Stomach smooth muscle (tissue), 2 donors: Measurements from ENCODE around the gene SLC12A7.
A peak's percentile ranks its signal among the peaks of the same experiment; 100 is the strongest.

ENCODE experiments used
- H3K27ac ChIP-seq: one replicate; pipeline ENCODE4 v1.7.0; 2013; ENCODE audit warnings: mild to moderate bottlenecking, low read length, inconsistent platforms
- H3K27me3 ChIP-seq, 2 donors: one replicate each; pipeline ENCODE4 v1.7.0; 2013; ENCODE audit warnings: low read length in 2 of 2; ENCODE audit not compliant: insufficient read depth in 2 of 2, control insufficient read depth in 1 of 2
- H3K36me3 ChIP-seq, 2 donors: one replicate each; pipeline ENCODE4 v1.7.0; 2013; ENCODE audit warnings: low read length in 2 of 2; ENCODE audit not compliant: control insufficient read depth in 2 of 2, insufficient read depth in 2 of 2
- H3K4me1 ChIP-seq: one replicate; pipeline ENCODE4 v1.7.0; 2013; ENCODE audit warnings: low read length; ENCODE audit not compliant: control insufficient read depth, insufficient read depth
- H3K4me3 ChIP-seq, 2 donors: one replicate each; pipeline ENCODE4 v1.7.0; 2013; ENCODE audit warnings: low read length in 2 of 2
- H3K9ac ChIP-seq, 2 donors: one replicate each; pipeline ENCODE4 v1.7.0; 2013; ENCODE audit warnings: low read length in 2 of 2, mild to moderate bottlenecking in 1 of 2
- H3K9me3 ChIP-seq, 2 donors: one replicate each; pipeline ENCODE4 v1.7.0; 2013; ENCODE audit warnings: low read length in 2 of 2; ENCODE audit not compliant: control insufficient read depth in 2 of 2
- donor health status: healthy.
- donor health status: Pancreatic carcinoma.

The SLC12A7 gene

GRCh38 chr5:1007681-1008450 is 104.0 kb downstream of the SLC12A7 start:
- H3K4me1 ChIP-seq, result peaks cover 34% of the 10 kb centered on the region
- H3K36me3 ChIP-seq, result no peaks in the 10 kb centered on the region
- H3K27me3 ChIP-seq, result peaks cover 19 to 38% of the 10 kb centered on the region in 2 donors
- H3K27ac ChIP-seq, result no peak overlapping the region
- no peak overlapping the region for H3K4me3 ChIP-seq
- no peaks in the 10 kb centered on the region for H3K9me3 ChIP-seq
- H3K9ac ChIP-seq, result no peak overlapping the region

GRCh38 chr5:1007221-1007680 is 104.6 kb downstream of the SLC12A7 start:
- Histone ChIP-seq H3K36me3 (no peaks in the 10 kb centered on the region), H3K9me3 (no peaks in the 10 kb centered on the region), H3K4me3 (no peak overlapping the region), H3K9ac (no peak overlapping the region), H3K4me1 (peaks cover 34% of the 10 kb centered on the region), H3K27ac (no peak overlapping the region), H3K27me3 (peaks cover 19 to 38% of the 10 kb centered on the region in 2 donors)

GRCh38 chr5:1006656-1007071 is 105.2 kb downstream of the SLC12A7 start:
- Histone ChIP-seq H3K4me3 (no peak overlapping the region), H3K9me3 (no peaks in the 10 kb centered on the region), H3K9ac (no peak overlapping the region), H3K27ac (no peak overlapping the region), H3K36me3 (no peaks in the 10 kb centered on the region), H3K4me1 (peaks cover 34% of the 10 kb centered on the region), H3K27me3 (peaks cover 19 to 38% of the 10 kb centered on the region in 2 donors)

- H3K4me3 ChIP-seq, result no peak overlapping the region
- H3K36me3 ChIP-seq, result no peaks in the 10 kb centered on the region
- H3K4me1 ChIP-seq, result peaks cover 34% of the 10 kb centered on the region
- no peak overlapping the region for H3K9ac ChIP-seq
- H3K9me3 ChIP-seq, result no peaks in the 10 kb centered on the region
- no peak overlapping the region for H3K27ac ChIP-seq
- H3K27me3 ChIP-seq, result peaks cover 14 to 32% of the 10 kb centered on the region in 2 donors
Observed at GRCh38 chr5:1005904-1006655, 105.8 kb downstream of the SLC12A7 start.

- Histone ChIP-seq H3K4me3 (peak overlapping the region; percentile 36 to 72), H3K9ac (peak overlapping the region in 1 of 2 donors; percentile 28), H3K9me3 (no peaks in the 10 kb centered on the region), H3K27me3 (peaks cover 8 to 27% of the 10 kb centered on the region in 2 donors), H3K27ac (no peak overlapping the region), H3K4me1 (peaks cover 32% of the 10 kb centered on the region), H3K36me3 (no peaks in the 10 kb centered on the region)
Observed at GRCh38 chr5:1005249-1005851, 106.5 kb downstream of the SLC12A7 start.

GRCh38 chr5:1004461-1005248 is 107.2 kb downstream of the SLC12A7 start:
- Histone ChIP-seq H3K27ac (peak overlapping the region; percentile 11), H3K9me3 (no peaks in the 10 kb centered on the region), H3K36me3 (no peaks in the 10 kb centered on the region), H3K27me3 (peaks cover 1 to 20% of the 10 kb centered on the region in 2 donors), H3K9ac (peak overlapping the region; percentile 28 to 62), H3K4me1 (peaks cover 29% of the 10 kb centered on the region), H3K4me3 (peak overlapping the region; percentile 36 to 72)

- Histone ChIP-seq H3K9ac (no peak overlapping the region), H3K27ac (no peak overlapping the region), H3K27me3 (peaks cover 0 to 12% of the 10 kb centered on the region in 2 donors), H3K4me1 (peaks cover 35% of the 10 kb centered on the region), H3K9me3 (no peaks in the 10 kb centered on the region), H3K4me3 (no peak overlapping the region), H3K36me3 (no peaks in the 10 kb centered on the region)
Observed at GRCh38 chr5:1003296-1003937, 108.4 kb downstream of the SLC12A7 start.

GRCh38 chr5:1002836-1003235 is 109.0 kb downstream of the SLC12A7 start:
- Histone ChIP-seq H3K27ac (no peak overlapping the region), H3K4me1 (peaks cover 35% of the 10 kb centered on the region), H3K9me3 (no peaks in the 10 kb centered on the region), H3K9ac (no peak overlapping the region), H3K36me3 (no peaks in the 10 kb centered on the region), H3K4me3 (no peak overlapping the region), H3K27me3 (peaks cover 0 to 8% of the 10 kb centered on the region in 2 donors)

- H3K36me3 ChIP-seq, result no peaks in the 10 kb centered on the region
- peaks cover 0 to 8% of the 10 kb centered on the region in 2 donors for H3K27me3 ChIP-seq
- H3K27ac ChIP-seq, result no peak overlapping the region
Observed at GRCh38 chr5:1002271-1002546, 109.7 kb downstream of the SLC12A7 start.

More at GRCh38 chr5:1002271-1002546, 109.7 kb downstream of the SLC12A7 start:
- H3K9ac ChIP-seq, result no peak overlapping the region
- no peak overlapping the region for H3K4me3 ChIP-seq
- H3K4me1 ChIP-seq, result peaks cover 38% of the 10 kb centered on the region
- H3K9me3 ChIP-seq, result no peaks in the 10 kb centered on the region
